ENCODE data around the gene MAP3K19. TPM values are rescaled to one million over a fixed set of nuclear protein-coding genes. Genes with fewer than 3 reads are reported as not detected.

Gene MAP3K19
- total and polyA plus RNA-seq, 2 experiments from 2014 or later: not detected

DNA sequence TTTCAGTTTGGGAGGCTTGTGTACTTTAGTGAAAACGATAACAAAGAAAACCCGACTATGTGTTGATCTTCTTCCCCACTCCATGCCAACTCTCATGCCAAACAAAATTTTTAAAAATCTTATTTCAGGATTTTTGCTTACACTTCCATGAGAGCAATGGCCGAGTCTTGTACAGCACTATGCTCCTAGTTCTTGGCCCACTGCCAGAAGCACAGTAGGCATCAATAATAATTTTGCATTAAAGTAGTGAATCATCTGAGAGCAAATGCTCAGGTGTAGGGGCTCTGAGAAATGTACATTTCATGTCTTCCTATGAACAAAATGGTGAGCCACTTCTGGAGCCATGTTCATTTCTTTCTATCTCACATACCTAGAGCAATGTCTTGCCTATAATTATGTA, 62.2 kb downstream of the MAP3K19 start (continued):
- TF ChIP-seq REST (IDR thresholded peaks at IDR 0.05; ENCODE audit: unreplicated experiment) (no peak), CREB1 (CRISPR knock-in tag; IDR thresholded peaks at IDR 0.05; ENCODE audit: low read depth) (no peak), POLR2AphosphoS5 (IDR thresholded peaks at IDR 0.05; ENCODE audit: low read depth) (no peak), EZH2 (IDR thresholded peaks at IDR 0.05; ENCODE audit: low read depth, unreplicated experiment) (no peak), EZH2phosphoT487 (IDR thresholded peaks at IDR 0.05; ENCODE audit: unreplicated experiment) (no peak)

- TF ChIP-seq, protein P1, sequence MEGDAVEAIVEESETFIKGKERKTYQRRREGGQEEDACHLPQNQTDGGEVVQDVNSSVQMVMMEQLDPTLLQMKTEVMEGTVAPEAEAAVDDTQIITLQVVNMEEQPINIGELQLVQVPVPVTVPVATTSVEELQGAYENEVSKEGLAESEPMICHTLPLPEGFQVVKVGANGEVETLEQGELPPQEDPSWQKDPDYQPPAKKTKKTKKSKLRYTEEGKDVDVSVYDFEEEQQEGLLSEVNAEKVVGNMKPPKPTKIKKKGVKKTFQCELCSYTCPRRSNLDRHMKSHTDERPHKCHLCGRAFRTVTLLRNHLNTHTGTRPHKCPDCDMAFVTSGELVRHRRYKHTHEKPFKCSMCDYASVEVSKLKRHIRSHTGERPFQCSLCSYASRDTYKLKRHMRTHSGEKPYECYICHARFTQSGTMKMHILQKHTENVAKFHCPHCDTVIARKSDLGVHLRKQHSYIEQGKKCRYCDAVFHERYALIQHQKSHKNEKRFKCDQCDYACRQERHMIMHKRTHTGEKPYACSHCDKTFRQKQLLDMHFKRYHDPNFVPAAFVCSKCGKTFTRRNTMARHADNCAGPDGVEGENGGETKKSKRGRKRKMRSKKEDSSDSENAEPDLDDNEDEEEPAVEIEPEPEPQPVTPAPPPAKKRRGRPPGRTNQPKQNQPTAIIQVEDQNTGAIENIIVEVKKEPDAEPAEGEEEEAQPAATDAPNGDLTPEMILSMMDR (conservative IDR thresholded peaks at IDR 0.05; ENCODE audit: low read depth in 2 of 2): no peak
- Histone ChIP-seq H4K20me1 (replicated peaks; ENCODE audit: insufficient read depth) (no peaks in the 10 kb centered on the region), H3K27me3 (ENCODE audit: insufficient read depth) (no peaks in the 10 kb centered on the region), H3K9me2 (ENCODE audit: insufficient read depth) (0 out of 2 replicates have a peak, but pooled peaks cover 6% of the 10 kb centered on the region), H3K79me2 (replicated peaks; ENCODE audit: insufficient read depth) (no peaks in the 10 kb centered on the region), H2AFZ (no peak overlapping the region), H3K36me3 (ENCODE audit: insufficient read depth) (no peaks in the 10 kb centered on the region), H3K4me1 (ENCODE audit: insufficient read depth) (no peaks in the 10 kb centered on the region), H3K4me2 (no peak overlapping the region), H3F3A (replicated peaks; ENCODE audit: low read depth) (no peaks in the 10 kb centered on the region), H3K27ac (ENCODE audit: low read depth) (no peak overlapping the region), H3K4me3 (no peak overlapping the region)
- no peak overlapping the region for H3K4me3 Mint-ChIP-seq
- H3K27ac Mint-ChIP-seq: no peak overlapping the region
- no peaks in the 10 kb centered on the region for H3K36me3 Mint-ChIP-seq (ENCODE audit: low read depth)
- ATAC-seq: no peak
- H3K27me3 Mint-ChIP-seq (ENCODE audit: insufficient read depth, low read depth, poor library complexity): no peaks in the 10 kb centered on the region
- no peaks in the 10 kb centered on the region for H3K9me3 Mint-ChIP-seq
- DNase-seq (ENCODE audit: low spot score): no peak
- H3K4me1 Mint-ChIP-seq: no peaks in the 10 kb centered on the region; the same call in 2 of the 3 replicates
Observed at GRCh38 chr2:134982603-134983002, 64.6 kb downstream of the MAP3K19 start.

DNA sequence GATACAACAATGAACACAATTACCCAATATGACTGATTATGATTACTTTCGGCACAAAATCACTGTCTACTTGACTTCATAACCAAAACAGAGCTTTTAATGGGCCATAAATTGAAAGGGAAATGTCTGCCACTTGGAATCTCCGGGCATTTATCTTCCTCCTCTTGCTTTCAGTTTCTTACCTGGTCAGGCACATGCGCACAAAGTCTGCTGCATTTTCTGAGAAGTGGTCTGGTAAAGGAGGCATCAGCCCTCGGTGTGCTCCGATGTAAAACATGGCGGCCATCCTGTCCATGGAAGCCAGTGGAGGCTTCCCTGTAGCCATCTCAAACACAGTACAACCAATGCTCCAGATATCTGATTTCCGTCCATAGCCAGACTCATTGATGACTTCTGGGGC, 66.6 kb downstream of the MAP3K19 start:
- Histone ChIP-seq H3K4me1 (ENCODE audit: insufficient read depth) (no peaks in the 10 kb centered on the region), H3K79me2 (replicated peaks; ENCODE audit: insufficient read depth) (no peaks in the 10 kb centered on the region), H3K4me3 (no peak overlapping the region), H3F3A (replicated peaks; ENCODE audit: low read depth) (no peaks in the 10 kb centered on the region), H3K27ac (ENCODE audit: low read depth) (no peak overlapping the region), H3K9me2 (ENCODE audit: insufficient read depth) (0 out of 2 replicates have a peak, but pooled peaks cover 6% of the 10 kb centered on the region), H3K36me3 (ENCODE audit: insufficient read depth) (no peaks in the 10 kb centered on the region), H4K20me1 (replicated peaks; ENCODE audit: insufficient read depth) (no peaks in the 10 kb centered on the region), H3K27me3 (ENCODE audit: insufficient read depth) (no peaks in the 10 kb centered on the region), H3K4me2 (no peak overlapping the region), H2AFZ (no peak overlapping the region)
- no peaks in the 10 kb centered on the region; the same call in 2 of the 3 replicates for H3K36me3 Mint-ChIP-seq (ENCODE audit: low read depth)
- H3K9me3 Mint-ChIP-seq: no peaks in the 10 kb centered on the region
- no peaks in the 10 kb centered on the region for H3K27me3 Mint-ChIP-seq (ENCODE audit: insufficient read depth, low read depth, poor library complexity)
- H3K27ac Mint-ChIP-seq: no peak overlapping the region; the same call in 1 of the 2 replicates
- ATAC-seq (no peak), DNase-seq (ENCODE audit: low spot score) (no peak)
- no peaks in the 10 kb centered on the region; the same call in 2 of the 3 replicates for H3K4me1 Mint-ChIP-seq
- no peak overlapping the region for H3K4me3 Mint-ChIP-seq
- TF ChIP-seq NANOG (IDR thresholded peaks at IDR 0.05; ENCODE audit: borderline replicate concordance) (no peak), ZNF331 (CRISPR knock-in tag; IDR thresholded peaks at IDR 0.05; ENCODE audit: low read depth) (no peak), EZH2phosphoT487 (IDR thresholded peaks at IDR 0.05; ENCODE audit: unreplicated experiment) (no peak), EZH2 (IDR thresholded peaks at IDR 0.05; ENCODE audit: low read depth, unreplicated experiment) (no peak), ZNF462 (CRISPR knock-in tag; IDR thresholded peaks at IDR 0.05) (no peak)

Data from GM23338 (cell line).